ENCODE data around the gene NAV1.

The NAV1 gene

DNA sequence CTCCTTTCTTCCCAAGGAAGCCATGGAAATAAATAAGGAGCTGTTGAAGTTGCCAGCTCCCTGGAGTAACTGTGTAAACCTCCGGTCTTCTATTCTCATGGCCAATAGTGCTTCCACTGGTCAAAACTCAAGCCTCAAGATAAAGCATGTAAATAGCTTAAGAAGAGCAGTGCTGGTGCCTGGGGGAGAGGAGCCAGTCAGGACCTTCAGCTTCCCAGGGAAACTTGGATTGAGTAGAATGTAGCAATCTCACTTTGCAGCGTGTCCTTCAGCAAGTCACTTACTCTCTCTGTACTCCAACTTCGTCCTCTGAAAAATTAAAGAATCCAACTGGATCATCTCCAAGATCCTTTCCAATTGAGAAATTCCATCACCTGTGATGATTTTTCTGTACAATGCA is 44.7 kb downstream of the NAV1 start:
- no peak for DNase-seq

- peak in 1 of 56 donors; percentile 67 for DNase-seq
Measured at GRCh38 chr1:201584471-201585092, 45.7 kb downstream of the NAV1 start.

GRCh38 chr1:201585093-201585483 is 46.2 kb downstream of the NAV1 start:
- no peak for DNase-seq

DNA sequence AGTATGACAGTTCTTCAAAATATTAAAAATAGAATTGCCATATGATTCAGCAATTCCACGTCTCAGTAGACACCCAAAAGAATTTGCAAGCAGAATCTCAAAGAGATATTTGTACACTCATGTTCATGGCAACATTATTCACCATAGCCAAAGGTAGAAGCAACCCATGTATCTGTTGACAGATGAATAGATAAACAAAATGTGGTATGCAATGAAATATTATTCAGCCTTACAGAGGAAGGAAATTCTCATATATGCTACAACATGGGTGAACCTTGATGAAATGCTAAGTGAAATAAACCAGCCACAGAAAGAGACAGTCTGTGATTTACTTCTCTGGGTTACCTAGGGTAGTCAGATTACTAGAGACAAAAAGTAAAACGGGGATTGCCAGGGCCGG is 47.0 kb downstream of the NAV1 start:
- DNase-seq, result no peak

DNA sequence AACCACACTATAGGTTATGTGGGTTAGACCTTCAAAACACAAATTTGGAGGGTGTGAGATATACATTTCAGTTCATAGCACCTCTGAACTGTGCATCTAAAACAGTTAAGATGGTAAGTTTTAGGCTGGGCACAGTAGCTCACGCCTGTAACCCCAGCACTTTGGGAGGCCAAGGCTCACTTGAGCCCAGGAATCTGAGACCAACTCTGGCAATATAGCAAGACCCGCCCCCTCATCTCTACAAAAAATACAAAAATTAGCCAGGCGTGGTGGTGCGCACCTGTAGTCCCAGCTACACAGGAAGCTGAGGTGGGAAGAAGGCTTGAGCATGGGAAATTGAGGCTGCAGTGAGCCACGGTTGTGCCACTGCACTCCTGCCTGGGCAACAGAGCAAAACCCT is 47.9 kb downstream of the NAV1 start:
- DNase-seq, result no peak

- no peak for DNase-seq
Measured at GRCh38 chr1:201587729-201588128, 48.8 kb downstream of the NAV1 start.

Measured in nucleus accumbens (tissue), 56 donors.